GM18526 (cell line): Measurements from ENCODE around the gene CORIN.

ENCODE experiments used
- POLR2A ChIP-seq: IDR thresholded peaks from 3 replicates; pipeline ENCODE4 v1.6.1; 2011; ENCODE audit not compliant: insufficient read length; ENCODE audit errors: extremely low read depth

The CORIN gene

DNA sequence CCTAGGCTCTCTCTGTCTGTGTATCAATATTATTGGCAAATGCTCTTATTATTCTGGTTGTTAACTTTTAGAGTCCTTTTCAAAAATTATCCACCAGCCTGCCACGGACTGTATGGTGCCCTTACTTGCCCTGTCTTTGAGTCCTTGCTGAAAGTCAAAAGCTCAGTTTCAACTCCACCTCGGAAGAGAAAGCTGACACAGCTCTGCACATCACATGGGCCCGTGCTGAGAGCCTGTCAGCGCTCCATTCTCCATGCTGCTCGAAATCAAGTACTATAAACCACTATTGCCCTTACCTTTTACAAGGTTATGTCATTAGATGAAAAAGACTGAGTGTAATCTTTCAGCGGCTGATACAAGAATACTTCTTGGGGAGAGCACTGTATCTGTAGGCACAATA, 141.0 kb downstream of the CORIN start:
- no peak for TF ChIP-seq POLR2A

- no peak for TF ChIP-seq POLR2A
Observed at GRCh38 chr4:47695260-47695659, 142.6 kb downstream of the CORIN start.

DNA sequence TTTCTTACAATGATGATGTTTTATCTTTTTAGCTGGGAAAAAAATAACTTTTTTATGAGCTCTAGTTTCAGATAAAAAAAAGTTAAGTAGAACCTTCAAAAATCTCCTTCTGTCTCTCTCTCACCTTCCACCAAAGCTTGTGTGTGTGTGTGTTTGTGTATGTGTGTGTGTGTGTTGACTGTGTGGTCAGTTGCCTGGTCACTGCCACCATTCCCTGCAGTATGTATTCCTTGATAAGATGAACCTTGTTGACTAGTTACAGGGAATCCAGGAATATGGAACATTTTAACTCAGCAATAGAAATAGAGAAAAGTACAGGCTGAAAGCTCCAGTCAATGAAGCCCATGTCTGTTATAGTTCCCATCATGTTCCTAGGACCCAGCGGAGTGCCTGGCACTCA, 143.5 kb downstream of the CORIN start:
- TF ChIP-seq POLR2A, result no peak

GRCh38 chr4:47692691-47693090, 145.2 kb downstream of the CORIN start:
- no peak for TF ChIP-seq POLR2A

GRCh38 chr4:47690611-47691010, 147.3 kb downstream of the CORIN start:
- no peak for TF ChIP-seq POLR2A

DNA sequence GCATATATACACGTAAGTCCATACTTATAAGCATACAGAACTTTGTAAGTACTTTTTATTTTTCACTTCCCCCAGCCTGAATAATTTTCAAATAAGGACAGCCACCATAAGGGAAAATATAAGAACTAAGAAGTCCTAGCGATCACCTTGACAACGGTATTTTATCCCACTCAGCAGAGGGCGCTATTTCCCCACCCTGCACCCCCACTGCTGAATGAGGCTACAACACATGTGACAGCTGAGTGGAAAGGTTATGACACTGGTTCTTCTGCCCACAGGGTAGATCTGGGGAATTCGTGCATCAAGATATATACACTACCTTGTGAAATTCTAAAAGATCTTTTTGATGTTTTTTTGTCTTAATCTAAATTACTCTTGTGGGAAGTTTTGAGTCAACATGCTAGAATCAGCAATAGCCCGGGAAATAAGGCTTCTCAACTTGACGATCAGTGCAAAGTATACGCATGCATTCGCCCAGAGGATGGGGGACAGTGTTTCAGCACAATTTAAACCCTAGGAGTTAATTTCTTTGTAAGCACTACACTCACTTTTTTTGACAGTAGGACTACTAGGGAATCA, 151.5 kb downstream of the CORIN start:
- no peak for TF ChIP-seq POLR2A

- no peak for TF ChIP-seq POLR2A
Observed at GRCh38 chr4:47675806-47676205, 162.1 kb downstream of the CORIN start.

DNA sequence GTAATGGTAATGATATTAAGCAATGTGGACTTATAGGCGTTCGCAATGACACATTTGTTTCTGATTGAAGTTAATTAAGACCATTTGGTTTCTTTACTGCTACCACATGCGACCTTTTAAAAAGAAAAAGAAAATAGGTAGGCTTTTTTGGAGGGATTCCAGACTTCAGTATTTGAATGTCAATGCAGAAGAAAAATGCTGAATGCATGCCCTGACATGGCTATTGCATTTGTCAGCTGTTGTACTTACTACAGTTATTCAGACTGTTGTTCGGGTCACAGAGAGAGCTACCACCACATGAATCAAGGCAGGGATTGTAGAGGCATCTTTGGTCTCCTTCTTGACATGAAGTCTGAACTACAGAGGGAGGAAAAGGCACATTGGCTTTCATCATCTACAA, 163.7 kb downstream of the CORIN start:
- TF ChIP-seq POLR2A, result no peak

DNA sequence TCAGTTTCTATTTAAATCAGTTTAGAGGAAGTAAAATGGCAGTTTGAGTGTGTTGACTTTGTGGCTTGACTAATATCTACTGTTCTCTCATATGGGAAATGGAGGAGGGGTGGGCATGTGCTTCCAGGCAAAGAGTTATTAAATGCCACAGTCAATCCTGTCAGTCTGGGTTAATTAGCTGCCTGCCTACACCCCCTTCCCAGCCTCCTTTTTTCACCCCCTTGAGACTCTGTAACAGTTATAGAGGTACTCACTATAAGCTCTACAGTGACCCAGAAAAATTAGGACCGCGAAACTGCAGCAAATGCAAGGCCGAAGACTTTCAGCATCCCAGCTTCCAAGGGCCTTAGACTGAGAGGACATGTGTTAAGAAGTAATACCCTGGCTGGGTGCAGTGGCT, 165.2 kb downstream of the CORIN start:
- TF ChIP-seq POLR2A, result no peak

DNA sequence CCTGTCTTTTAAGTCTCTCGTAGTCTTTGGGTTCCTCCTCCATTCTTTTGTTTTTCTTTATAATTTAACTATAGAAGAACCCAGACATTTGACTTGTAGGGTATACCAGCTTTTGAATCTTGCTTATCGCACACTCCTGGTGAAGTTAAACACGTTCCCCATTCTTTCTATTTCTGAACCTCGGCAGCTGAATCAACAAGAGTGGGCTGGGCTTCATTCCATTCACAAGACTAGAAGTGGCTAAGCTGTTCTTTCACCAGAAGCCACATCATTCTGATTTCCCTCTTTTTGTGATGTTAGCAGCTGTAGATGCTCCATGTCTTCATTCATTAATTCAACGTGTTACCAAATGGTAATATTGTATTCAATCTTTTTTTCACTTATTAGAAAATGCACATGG, 167.9 kb downstream of the CORIN start:
- TF ChIP-seq POLR2A, result no peak

DNA sequence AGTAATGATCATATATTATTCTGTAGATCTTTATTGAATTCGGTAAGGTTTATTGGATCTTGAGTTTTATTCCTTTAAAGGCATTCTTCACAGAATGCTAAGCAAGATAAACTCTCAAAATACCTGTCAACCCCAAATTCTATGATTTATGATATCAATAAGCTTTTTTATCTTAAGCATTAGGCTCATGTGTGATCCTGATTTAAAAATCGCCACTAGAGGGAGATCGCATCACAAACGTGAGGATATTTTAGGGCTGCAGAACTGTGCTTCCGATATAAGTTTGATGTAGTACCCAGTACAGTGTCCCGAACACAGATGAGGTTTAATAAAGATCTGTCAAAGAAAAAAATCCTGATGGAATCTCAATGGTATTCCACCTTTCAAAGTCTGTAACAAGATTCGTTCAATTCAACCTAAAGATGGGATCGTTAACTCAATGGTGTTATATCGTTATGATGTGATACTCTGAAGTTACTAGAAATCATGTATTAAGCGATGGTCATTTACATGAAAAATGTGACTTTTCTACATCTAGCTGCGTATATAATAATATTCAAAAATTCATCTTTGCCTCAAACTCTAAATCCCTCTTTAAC, 169.0 kb downstream of the CORIN start:
- TF ChIP-seq POLR2A, result no peak

DNA sequence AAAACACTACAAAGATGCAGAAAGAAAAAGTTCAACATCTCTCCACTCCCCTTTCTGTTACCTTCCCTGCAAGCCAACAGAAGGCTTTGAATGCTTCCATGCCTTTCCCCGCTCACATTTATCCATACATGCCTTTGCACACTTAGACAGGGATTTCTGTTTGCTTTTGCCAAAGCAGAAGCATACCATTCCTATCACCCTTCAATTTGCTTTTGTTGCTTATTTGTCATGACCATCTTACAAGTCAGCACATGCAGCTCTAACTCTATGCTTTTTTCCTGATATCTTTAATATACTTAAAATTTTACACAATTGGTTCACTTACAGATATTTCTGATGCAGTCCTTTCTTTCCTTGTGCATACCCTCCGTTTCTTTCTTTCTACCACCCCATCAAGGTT, 169.6 kb downstream of the CORIN start:
- no peak for TF ChIP-seq POLR2A

GRCh38 chr4:47667552-47667951, 170.3 kb downstream of the CORIN start:
- no peak for TF ChIP-seq POLR2A

DNA sequence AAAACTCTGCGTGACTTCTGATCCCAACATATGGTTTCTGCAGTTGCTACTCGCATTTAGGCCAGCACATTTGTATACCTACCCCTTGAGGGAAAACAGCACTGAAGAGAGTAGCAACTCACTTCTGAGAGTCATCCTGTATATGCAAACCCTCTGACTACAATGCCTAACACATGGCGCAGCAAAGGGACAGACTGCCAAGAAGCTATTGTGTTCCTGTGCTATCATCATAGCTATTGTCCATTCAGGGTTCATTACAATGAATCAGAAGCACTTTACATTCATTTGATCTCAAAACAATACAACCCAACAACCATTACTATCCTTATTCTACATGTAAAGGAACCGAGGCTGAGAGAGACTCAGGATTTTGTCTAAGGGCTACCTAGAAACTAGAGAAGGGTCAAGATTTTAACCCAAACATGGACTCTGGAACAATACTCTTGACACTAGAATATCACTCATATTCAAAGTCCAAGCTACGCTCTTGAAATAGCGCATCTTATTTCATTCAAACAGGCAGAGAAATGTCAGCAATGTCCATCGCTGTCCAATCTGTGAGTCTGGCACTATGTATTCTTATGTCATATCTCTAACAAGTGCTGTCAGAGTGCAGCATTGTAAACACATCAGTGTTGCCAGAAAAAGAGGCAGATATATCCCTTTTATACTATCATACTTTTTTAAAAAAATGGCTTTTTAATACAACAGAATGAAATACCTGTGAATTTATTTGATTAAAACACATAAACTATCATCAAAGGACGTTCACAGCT, 173.6 kb downstream of the CORIN start:
- no peak for TF ChIP-seq POLR2A

- TF ChIP-seq POLR2A, result no peak
Observed at GRCh38 chr4:47662975-47663374, 174.9 kb downstream of the CORIN start.

DNA sequence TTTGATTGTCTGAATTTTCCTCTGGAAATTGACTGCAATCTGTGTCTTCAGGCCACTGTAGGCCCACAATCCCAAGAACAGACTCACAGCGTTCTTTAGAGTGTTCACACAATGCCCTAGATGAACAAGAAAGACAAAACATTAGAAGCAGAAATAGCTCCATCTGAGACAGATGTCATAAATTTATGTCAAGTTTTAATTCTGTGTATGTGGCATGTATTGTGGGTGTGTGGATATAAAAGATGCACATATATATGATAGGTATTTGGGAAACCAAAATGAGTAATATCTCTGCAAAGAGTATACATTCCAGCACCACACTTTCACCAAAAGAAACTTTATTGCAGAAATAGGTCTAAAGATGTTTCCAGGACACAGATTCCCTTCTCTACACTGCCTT, 176.1 kb downstream of the CORIN start:
- no peak for TF ChIP-seq POLR2A
